ENCODE data around the gene CDH15.

The CDH15 gene

DNA sequence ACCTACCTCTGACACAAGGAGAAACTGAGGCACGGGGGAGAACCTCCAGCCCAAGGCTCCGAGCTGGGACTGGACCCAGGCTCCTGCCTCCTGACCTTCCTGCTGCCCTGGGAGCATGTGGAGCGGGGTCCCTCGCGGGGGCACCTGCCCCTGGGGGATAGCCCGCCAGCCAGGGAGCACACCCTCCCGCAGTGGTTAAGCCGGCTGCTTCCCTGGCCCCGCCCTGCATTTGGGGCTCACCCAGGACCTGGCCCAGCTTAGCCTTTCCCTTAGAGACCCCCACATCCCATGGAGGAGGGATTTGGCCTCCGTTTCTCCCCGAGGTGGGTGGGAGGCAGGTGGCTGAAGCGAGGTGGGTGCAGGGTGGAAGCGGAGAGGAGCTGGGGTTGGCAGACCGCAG is 1.8 kb upstream of the CDH15 start:
- TF ChIP-seq, protein P1, sequence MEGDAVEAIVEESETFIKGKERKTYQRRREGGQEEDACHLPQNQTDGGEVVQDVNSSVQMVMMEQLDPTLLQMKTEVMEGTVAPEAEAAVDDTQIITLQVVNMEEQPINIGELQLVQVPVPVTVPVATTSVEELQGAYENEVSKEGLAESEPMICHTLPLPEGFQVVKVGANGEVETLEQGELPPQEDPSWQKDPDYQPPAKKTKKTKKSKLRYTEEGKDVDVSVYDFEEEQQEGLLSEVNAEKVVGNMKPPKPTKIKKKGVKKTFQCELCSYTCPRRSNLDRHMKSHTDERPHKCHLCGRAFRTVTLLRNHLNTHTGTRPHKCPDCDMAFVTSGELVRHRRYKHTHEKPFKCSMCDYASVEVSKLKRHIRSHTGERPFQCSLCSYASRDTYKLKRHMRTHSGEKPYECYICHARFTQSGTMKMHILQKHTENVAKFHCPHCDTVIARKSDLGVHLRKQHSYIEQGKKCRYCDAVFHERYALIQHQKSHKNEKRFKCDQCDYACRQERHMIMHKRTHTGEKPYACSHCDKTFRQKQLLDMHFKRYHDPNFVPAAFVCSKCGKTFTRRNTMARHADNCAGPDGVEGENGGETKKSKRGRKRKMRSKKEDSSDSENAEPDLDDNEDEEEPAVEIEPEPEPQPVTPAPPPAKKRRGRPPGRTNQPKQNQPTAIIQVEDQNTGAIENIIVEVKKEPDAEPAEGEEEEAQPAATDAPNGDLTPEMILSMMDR (IDR thresholded peaks at IDR 0.05), result no peak
- Histone ChIP-seq H3K27ac (no peak overlapping the region), H3K4me3 (no peak overlapping the region)
- no peak for DNase-seq (ENCODE audit: low spot score)

DNA sequence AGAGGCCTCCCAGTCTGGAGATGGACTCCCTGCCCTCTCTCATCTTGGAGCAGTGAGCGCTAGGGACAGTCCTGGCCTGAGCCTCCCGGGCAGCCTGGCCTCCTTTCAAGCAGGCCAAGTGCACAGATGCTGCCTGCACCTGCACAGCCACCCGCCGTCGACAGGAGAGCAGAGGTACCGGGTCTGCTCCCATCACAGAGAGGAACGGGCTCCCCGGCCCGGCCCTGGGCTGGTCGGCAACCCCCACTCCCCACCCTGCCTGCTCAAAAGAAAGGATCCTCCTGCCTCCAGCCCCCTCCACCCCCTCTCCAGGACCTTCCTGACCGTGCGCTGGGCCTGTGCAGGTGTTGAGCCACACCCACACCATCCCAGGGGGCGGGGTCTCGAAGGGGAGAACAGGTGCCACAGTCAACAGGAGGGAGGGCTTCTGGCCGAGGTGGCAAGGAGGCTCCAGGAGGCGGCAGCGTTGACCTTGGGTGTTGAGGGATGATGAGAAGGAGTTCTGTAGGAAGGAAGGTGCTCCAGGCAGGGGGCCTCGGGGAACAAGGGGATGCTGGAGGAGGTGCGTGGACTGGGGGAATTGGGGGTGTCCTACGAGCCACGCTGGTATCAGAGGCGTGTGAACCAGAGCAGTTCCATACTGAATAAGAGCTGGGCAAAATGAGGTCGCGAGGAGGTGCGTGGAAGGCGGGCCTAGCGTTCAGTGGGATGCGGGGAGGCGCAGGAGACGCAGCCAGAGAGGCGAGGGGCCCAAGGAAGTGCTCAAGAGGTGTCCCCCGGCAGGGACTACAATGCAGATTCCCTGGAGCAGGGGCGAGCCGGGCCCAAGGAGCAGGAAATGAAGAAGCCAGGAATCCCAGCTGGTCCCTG is 967 bp upstream of the CDH15 start:
- no peak for DNase-seq (ENCODE audit: low spot score)
- H3K4me3 ChIP-seq, result peak overlapping the region; percentile 65
- TF ChIP-seq, protein P1 (IDR thresholded peaks at IDR 0.05), result no peak

DNA sequence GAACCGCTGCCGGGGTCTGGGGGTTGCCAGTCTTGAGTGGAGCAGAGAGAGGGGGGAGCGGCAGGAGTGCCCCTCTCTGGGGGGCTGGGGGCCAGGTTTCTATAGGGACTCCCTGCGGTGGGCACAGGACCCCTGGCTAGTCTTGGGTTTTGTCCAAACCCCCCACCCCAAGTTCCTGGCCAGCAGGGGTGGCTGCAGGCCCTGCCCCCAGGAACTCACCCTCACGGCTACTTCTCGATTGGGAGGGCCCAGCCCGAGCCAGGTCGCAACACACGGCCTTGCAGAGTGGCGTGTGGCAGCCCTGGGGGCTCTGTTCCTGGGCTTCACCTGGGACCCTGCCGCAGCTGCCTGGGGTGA is 601 bp downstream of the CDH15 start:
- TF ChIP-seq, protein P1 (IDR thresholded peaks at IDR 0.05), result no peak
- H3K27ac ChIP-seq, result no peak overlapping the region

More for the DNA sequence above, 967 bp upstream of the CDH15 start:
- no peak overlapping the region for H3K27ac ChIP-seq

DNA sequence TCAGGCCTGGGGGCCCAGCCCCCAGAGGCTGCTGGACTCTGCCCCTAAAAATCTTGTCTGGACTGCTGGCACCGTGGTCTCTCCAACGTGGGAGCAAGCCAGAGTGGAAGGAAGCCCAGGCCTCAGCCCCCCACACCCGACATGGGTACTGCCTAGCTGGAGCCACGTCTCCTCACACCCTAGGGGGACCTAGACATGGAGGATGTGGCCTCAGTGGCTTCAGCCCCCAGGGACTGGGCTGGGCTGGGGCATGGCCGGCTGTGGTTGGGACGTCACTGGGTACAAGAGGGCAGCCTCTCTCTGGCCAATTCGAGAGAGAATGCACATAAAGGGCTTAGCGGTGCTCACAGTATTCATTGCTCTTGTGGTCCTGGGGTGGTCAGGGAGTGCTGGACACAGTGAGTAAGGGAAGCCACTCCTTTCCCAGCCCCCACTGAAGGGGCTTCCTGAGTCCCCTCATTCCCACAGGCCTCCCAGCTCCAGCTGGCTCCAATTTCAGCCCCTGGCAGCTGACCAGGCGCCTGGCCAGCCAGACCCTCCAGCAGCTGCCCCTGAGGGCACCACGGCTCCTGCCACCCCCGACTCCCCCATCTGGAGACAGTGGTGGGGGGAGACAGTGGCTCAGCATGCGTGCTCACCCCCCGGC is 1.1 kb downstream of the CDH15 start:
- H3K4me3 ChIP-seq, result no peak overlapping the region
- no peak overlapping the region for H3K27ac ChIP-seq
- no peak for DNase-seq (ENCODE audit: low spot score)
- TF ChIP-seq, protein P1 (IDR thresholded peaks at IDR 0.05), result no peak

More for the DNA sequence above, 601 bp downstream of the CDH15 start:
- no peak overlapping the region for H3K4me3 ChIP-seq
- no peak for DNase-seq (ENCODE audit: low spot score)

GRCh38 chr16:89173174-89173921 is 1.8 kb downstream of the CDH15 start:
- H3K4me3 ChIP-seq, result no peak overlapping the region
- no peak for DNase-seq (ENCODE audit: low spot score)
- H3K27ac ChIP-seq, result no peak overlapping the region
- TF ChIP-seq, protein P1 (IDR thresholded peaks at IDR 0.05), result no peak

GRCh38 chr16:89174055-89174827 is 2.7 kb downstream of the CDH15 start:
- TF ChIP-seq, protein P1 (IDR thresholded peaks at IDR 0.05), result no peak
- DNase-seq (ENCODE audit: low spot score), result no peak
- Histone ChIP-seq H3K4me3 (no peak overlapping the region), H3K27ac (no peak overlapping the region)
